ENCODE measurements around the gene SLC34A1.
A peak's percentile ranks its signal among the peaks of the same experiment; 100 is the strongest.
"Not testable (repeated sequence)": the region's sequence is repeated elsewhere in the genome, so short reads cannot be mapped to it uniquely, and the experiment has no call there.

The SLC34A1 gene

GRCh38 chr5:177369645-177370440 is 14.4 kb upstream of the SLC34A1 start:
- no peak for DNase-seq

GRCh38 chr5:177370488-177371119 is 13.6 kb upstream of the SLC34A1 start:
- DNase-seq: peak; percentile 82

GRCh38 chr5:177371120-177372033 is 12.9 kb upstream of the SLC34A1 start:
- no peak for DNase-seq

- DNase-seq: no peak
These were observed 12.0 kb upstream of the SLC34A1 start for GRCh38 chr5:177372034-177372896.

GRCh38 chr5:177372910-177373309 is 11.3 kb upstream of the SLC34A1 start:
- no peak for DNase-seq

GRCh38 chr5:177373806-177374205 is 10.4 kb upstream of the SLC34A1 start:
- DNase-seq: no peak

- no peak for DNase-seq
These were observed 10.0 kb upstream of the SLC34A1 start for GRCh38 chr5:177374211-177374610.

- not testable (repeated sequence) for DNase-seq
These were observed 8.7 kb upstream of the SLC34A1 start for GRCh38 chr5:177375516-177375915.

GRCh38 chr5:177376107-177376506 is 8.1 kb upstream of the SLC34A1 start:
- DNase-seq: no peak

- DNase-seq: no peak
These were observed 6.1 kb upstream of the SLC34A1 start for GRCh38 chr5:177377851-177378776.

- DNase-seq: peak; percentile 73
These were observed 5.0 kb upstream of the SLC34A1 start for GRCh38 chr5:177378884-177379883.

GRCh38 chr5:177380805-177381126 is 3.5 kb upstream of the SLC34A1 start:
- no peak for DNase-seq

GRCh38 chr5:177382423-177383029 is 1.7 kb upstream of the SLC34A1 start:
- no peak for DNase-seq

GRCh38 chr5:177383181-177383580 is 1.1 kb upstream of the SLC34A1 start:
- DNase-seq: no peak

GRCh38 chr5:177385720-177386119 is 1.5 kb downstream of the SLC34A1 start:
- DNase-seq: no peak

- no peak for DNase-seq
These were observed 2.3 kb downstream of the SLC34A1 start for GRCh38 chr5:177386542-177386941.

GRCh38 chr5:177387405-177387804 is 3.2 kb downstream of the SLC34A1 start:
- DNase-seq: no peak

GRCh38 chr5:177388521-177389052 is 4.4 kb downstream of the SLC34A1 start:
- no peak for DNase-seq
